ENCODE data around the gene DCHS1. TPM values are rescaled to one million over a fixed set of nuclear protein-coding genes. Genes with fewer than 3 reads are reported as not detected.

The DCHS1 gene
- total and polyA plus RNA-seq, 4 donors = 0.68 to 8.9 (median 5.8) TPM

GRCh38 chr11:6640985-6641701 lies 14.5 kb downstream of the DCHS1 start:
- no peaks in the 10 kb centered on the region for H3K27me3 ChIP-seq (ENCODE audit: control insufficient read depth in 4 of 4, insufficient read depth in 4 of 4, low read length in 3 of 4)
- 97% methylated on average over 26 of the region's 26 CpGs for WGBS
- no peak for TF ChIP-seq YY1 (IDR thresholded peaks at IDR 0.05)
- TF ChIP-seq SP1 (IDR thresholded peaks at IDR 0.05) = no peak
- TF ChIP-seq FOXA1 (IDR thresholded peaks at IDR 0.05) = no peak
- no peak for TF ChIP-seq RXRA (IDR thresholded peaks at IDR 0.05)
- no peak for TF ChIP-seq CTCF (IDR thresholded peaks at IDR 0.05; ENCODE audit: low read depth, low read length, missing input control)
- no peak for TF ChIP-seq HNF4G (IDR thresholded peaks at IDR 0.05)
- no peak for TF ChIP-seq TAF1 (conservative IDR thresholded peaks at IDR 0.05)
- no peak for TF ChIP-seq HNF4A (conservative IDR thresholded peaks at IDR 0.05)
- no peak for TF ChIP-seq NR2F2 (IDR thresholded peaks at IDR 0.05)
- TF ChIP-seq, protein P1, sequence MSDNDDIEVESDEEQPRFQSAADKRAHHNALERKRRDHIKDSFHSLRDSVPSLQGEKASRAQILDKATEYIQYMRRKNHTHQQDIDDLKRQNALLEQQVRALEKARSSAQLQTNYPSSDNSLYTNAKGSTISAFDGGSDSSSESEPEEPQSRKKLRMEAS (IDR thresholded peaks at IDR 0.05) = no peak
- TF ChIP-seq EGR1 (IDR thresholded peaks at IDR 0.05; ENCODE audit: low read depth in 2 of 2) = no peak
- no peak for TF ChIP-seq FOXA2 (IDR thresholded peaks at IDR 0.05)
- TF ChIP-seq, protein P2, sequence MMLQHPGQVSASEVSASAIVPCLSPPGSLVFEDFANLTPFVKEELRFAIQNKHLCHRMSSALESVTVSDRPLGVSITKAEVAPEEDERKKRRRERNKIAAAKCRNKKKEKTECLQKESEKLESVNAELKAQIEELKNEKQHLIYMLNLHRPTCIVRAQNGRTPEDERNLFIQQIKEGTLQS (IDR thresholded peaks at IDR 0.05) = no peak
- no peak for TF ChIP-seq RAD21 (IDR thresholded peaks at IDR 0.05)
- no peak for TF ChIP-seq ZBTB33 (IDR thresholded peaks at IDR 0.05)
- TF ChIP-seq, protein P3, sequence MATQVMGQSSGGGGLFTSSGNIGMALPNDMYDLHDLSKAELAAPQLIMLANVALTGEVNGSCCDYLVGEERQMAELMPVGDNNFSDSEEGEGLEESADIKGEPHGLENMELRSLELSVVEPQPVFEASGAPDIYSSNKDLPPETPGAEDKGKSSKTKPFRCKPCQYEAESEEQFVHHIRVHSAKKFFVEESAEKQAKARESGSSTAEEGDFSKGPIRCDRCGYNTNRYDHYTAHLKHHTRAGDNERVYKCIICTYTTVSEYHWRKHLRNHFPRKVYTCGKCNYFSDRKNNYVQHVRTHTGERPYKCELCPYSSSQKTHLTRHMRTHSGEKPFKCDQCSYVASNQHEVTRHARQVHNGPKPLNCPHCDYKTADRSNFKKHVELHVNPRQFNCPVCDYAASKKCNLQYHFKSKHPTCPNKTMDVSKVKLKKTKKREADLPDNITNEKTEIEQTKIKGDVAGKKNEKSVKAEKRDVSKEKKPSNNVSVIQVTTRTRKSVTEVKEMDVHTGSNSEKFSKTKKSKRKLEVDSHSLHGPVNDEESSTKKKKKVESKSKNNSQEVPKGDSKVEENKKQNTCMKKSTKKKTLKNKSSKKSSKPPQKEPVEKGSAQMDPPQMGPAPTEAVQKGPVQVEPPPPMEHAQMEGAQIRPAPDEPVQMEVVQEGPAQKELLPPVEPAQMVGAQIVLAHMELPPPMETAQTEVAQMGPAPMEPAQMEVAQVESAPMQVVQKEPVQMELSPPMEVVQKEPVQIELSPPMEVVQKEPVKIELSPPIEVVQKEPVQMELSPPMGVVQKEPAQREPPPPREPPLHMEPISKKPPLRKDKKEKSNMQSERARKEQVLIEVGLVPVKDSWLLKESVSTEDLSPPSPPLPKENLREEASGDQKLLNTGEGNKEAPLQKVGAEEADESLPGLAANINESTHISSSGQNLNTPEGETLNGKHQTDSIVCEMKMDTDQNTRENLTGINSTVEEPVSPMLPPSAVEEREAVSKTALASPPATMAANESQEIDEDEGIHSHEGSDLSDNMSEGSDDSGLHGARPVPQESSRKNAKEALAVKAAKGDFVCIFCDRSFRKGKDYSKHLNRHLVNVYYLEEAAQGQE (IDR thresholded peaks at IDR 0.05) = no peak
- no peak for TF ChIP-seq GABPA (IDR thresholded peaks at IDR 0.05 in 1 of 2, conservative IDR thresholded peaks at IDR 0.05 in 1 of 2)
- H3K9me3 ChIP-seq (ENCODE audit: control insufficient read depth in 4 of 4, low read length in 3 of 4) = no peaks in the 10 kb centered on the region
- peaks cover 3 to 24% (median 17%) of the 10 kb centered on the region in 4 donors for H3K4me1 ChIP-seq (ENCODE audit: control insufficient read depth in 4 of 4, insufficient read depth in 4 of 4, low read length in 3 of 4)
- H3K27ac ChIP-seq (ENCODE audit: low read depth in 1 of 2, low read length in 2 of 2) = no peak overlapping the region
- no peak overlapping the region for H3K9ac ChIP-seq (ENCODE audit: low read depth in 1 of 2, low read length in 2 of 2)
- no peak overlapping the region for H3K4me3 ChIP-seq (ENCODE audit: low read depth in 1 of 3, low read length in 3 of 3)
- DNase-seq (ENCODE audit: low spot score) = no peak
- no peaks in the 10 kb centered on the region for H3K36me3 ChIP-seq (ENCODE audit: control insufficient read depth in 4 of 4, insufficient read depth in 3 of 4, low read depth in 1 of 4, low read length in 3 of 4)
